Ishikawa (cell line): ENCODE data around the gene ZMYND11.

ENCODE experiments used
- EP300 ChIP-seq: IDR thresholded peaks from 2 replicates; pipeline ENCODE4 v1.6.1; 2012; ENCODE audit warnings: borderline replicate concordance
- TAF1 ChIP-seq: IDR thresholded peaks from 2 replicates; pipeline ENCODE4 v1.6.1; 2012; ENCODE audit warnings: low read depth, mild to moderate bottlenecking
- YY1 ChIP-seq: IDR thresholded peaks from 2 replicates; pipeline ENCODE4 v1.6.1; 2012; ENCODE audit warnings: low read depth

DNA sequence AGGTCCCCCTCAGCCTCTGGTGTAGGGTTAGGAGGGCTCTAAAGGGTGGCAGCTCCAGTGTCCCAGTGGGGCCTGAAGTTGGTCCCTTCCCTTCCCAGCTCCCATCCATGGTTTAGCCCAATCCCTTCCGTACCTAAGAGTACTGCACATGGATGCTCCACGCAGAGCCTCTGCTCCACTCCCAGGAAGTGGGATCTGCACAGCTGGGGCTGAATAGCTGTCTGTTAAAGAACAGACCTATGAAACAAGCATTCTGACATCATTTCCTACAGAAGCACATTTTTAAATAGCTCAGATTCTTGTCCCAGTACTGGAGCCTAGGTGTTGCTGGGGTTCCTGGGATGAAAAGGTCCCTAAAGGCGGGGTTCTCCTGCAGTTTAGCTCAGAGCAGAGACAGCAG lies 135.9 kb downstream of the ZMYND11 start:
- TF ChIP-seq EP300 = no peak
- TF ChIP-seq YY1 = no peak
- TF ChIP-seq TAF1 = no peak
